Measurements from ENCODE around the gene NCAM2.

DNA sequence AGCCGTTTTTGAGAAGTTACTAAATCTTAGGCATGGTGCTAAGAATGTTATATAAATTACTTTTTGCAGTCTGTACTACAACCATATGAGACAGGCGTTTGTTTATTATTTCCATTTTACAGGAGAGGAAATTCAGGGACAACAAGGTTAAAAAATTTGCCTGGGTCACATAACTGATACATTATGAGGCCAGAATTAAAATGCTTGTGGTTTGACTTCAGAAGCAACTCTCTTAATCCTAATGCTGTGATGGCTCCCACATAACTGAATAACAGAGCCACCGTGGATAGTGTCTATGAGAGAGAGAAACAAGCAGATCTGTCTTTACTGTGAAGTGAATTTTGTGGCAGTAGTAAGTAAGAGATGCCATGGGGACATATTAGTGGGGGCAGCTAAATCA is 184.9 kb downstream of the NCAM2 start:
- TF ChIP-seq, protein P1, sequence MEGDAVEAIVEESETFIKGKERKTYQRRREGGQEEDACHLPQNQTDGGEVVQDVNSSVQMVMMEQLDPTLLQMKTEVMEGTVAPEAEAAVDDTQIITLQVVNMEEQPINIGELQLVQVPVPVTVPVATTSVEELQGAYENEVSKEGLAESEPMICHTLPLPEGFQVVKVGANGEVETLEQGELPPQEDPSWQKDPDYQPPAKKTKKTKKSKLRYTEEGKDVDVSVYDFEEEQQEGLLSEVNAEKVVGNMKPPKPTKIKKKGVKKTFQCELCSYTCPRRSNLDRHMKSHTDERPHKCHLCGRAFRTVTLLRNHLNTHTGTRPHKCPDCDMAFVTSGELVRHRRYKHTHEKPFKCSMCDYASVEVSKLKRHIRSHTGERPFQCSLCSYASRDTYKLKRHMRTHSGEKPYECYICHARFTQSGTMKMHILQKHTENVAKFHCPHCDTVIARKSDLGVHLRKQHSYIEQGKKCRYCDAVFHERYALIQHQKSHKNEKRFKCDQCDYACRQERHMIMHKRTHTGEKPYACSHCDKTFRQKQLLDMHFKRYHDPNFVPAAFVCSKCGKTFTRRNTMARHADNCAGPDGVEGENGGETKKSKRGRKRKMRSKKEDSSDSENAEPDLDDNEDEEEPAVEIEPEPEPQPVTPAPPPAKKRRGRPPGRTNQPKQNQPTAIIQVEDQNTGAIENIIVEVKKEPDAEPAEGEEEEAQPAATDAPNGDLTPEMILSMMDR (conservative IDR thresholded peaks at IDR 0.05; ENCODE audit: low read depth, low read length), result no peak
- no peak for TF ChIP-seq POLR2A (IDR thresholded peaks at IDR 0.05; ENCODE audit: low read depth, low read length)
- no peak for TF ChIP-seq BHLHE40 (IDR thresholded peaks at IDR 0.05; ENCODE audit: low read depth, low read length)
- TF ChIP-seq RAD21 (IDR thresholded peaks at IDR 0.05; ENCODE audit: low read length), result no peak
- TF ChIP-seq MAFK (IDR thresholded peaks at IDR 0.05; ENCODE audit: low read depth, low read length), result no peak
- TF ChIP-seq RCOR1 (IDR thresholded peaks at IDR 0.05; ENCODE audit: insufficient replicate concordance, low read length), result no peak
- TF ChIP-seq CEBPB (IDR thresholded peaks at IDR 0.05; ENCODE audit: low read depth, low read length), result no peak
- TF ChIP-seq CHD1 (IDR thresholded peaks at IDR 0.05; ENCODE audit: low read depth, low read length), result no peak
- TF ChIP-seq, protein P2, sequence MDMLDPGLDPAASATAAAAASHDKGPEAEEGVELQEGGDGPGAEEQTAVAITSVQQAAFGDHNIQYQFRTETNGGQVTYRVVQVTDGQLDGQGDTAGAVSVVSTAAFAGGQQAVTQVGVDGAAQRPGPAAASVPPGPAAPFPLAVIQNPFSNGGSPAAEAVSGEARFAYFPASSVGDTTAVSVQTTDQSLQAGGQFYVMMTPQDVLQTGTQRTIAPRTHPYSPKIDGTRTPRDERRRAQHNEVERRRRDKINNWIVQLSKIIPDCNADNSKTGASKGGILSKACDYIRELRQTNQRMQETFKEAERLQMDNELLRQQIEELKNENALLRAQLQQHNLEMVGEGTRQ (IDR thresholded peaks at IDR 0.05; ENCODE audit: low read depth, low read length), result no peak
- TF ChIP-seq FOS (IDR thresholded peaks at IDR 0.05; ENCODE audit: low read depth, low read length), result no peak
- no peak for TF ChIP-seq MAZ (IDR thresholded peaks at IDR 0.05; ENCODE audit: borderline replicate concordance, low read depth, low read length)
- TF ChIP-seq, protein P3, sequence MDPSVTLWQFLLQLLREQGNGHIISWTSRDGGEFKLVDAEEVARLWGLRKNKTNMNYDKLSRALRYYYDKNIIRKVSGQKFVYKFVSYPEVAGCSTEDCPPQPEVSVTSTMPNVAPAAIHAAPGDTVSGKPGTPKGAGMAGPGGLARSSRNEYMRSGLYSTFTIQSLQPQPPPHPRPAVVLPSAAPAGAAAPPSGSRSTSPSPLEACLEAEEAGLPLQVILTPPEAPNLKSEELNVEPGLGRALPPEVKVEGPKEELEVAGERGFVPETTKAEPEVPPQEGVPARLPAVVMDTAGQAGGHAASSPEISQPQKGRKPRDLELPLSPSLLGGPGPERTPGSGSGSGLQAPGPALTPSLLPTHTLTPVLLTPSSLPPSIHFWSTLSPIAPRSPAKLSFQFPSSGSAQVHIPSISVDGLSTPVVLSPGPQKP (IDR thresholded peaks at IDR 0.05; ENCODE audit: borderline replicate concordance, low read depth, low read length), result no peak
